LNCaP clone FGC (cell line): Measurements from ENCODE around the gene GABARAP.

Experiments used
- DNase-seq: peaks from one replicate; pipeline ENCODE4 v3.0.0-alpha.2; 2011; ENCODE audit warnings: low read depth
- H3K4me3 ChIP-seq: 2 replicates; pipeline ENCODE4 v1.5.1; 2011; ENCODE audit warnings: mild to moderate bottlenecking, low read depth, low read length, control low read depth
- TF ChIP-seq, protein P1 (sequence below): IDR thresholded peaks from 2 replicates; pipeline ENCODE4 v1.5.1; 2012; ENCODE audit warnings: mild to moderate bottlenecking; ENCODE audit not compliant: control insufficient read depth, insufficient read depth; ENCODE audit errors: extremely low read depth

GABARAP gene

DNA sequence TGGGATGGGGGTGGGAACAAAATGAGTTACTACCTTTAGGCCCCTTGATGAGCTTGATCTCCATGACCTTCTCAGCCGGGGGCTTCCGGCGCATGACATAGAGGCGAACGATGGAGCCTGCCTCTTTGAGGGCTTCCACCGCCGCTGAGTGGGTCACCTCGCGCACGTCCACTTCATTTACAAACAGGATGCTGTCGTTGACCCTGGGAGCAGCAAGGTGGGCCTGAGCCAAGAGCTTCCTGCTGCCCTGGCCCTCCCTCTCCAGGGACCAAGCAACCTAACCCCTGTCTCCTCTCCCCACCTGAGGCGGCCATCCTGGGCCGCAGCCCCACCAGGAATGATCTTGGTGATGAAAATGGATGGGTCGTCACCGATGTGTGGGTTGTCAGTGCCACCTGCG is 38.9 kb downstream of the GABARAP start:
- TF ChIP-seq, protein P1, sequence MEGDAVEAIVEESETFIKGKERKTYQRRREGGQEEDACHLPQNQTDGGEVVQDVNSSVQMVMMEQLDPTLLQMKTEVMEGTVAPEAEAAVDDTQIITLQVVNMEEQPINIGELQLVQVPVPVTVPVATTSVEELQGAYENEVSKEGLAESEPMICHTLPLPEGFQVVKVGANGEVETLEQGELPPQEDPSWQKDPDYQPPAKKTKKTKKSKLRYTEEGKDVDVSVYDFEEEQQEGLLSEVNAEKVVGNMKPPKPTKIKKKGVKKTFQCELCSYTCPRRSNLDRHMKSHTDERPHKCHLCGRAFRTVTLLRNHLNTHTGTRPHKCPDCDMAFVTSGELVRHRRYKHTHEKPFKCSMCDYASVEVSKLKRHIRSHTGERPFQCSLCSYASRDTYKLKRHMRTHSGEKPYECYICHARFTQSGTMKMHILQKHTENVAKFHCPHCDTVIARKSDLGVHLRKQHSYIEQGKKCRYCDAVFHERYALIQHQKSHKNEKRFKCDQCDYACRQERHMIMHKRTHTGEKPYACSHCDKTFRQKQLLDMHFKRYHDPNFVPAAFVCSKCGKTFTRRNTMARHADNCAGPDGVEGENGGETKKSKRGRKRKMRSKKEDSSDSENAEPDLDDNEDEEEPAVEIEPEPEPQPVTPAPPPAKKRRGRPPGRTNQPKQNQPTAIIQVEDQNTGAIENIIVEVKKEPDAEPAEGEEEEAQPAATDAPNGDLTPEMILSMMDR: no peak
- no peak overlapping the region for H3K4me3 ChIP-seq
- DNase-seq: no peak

- TF ChIP-seq, protein P1: no peak
- DNase-seq: no peak
- H3K4me3 ChIP-seq: no peak overlapping the region
Observed at GRCh38 chr17:7196651-7197401, 45.4 kb downstream of the GABARAP start.

DNA sequence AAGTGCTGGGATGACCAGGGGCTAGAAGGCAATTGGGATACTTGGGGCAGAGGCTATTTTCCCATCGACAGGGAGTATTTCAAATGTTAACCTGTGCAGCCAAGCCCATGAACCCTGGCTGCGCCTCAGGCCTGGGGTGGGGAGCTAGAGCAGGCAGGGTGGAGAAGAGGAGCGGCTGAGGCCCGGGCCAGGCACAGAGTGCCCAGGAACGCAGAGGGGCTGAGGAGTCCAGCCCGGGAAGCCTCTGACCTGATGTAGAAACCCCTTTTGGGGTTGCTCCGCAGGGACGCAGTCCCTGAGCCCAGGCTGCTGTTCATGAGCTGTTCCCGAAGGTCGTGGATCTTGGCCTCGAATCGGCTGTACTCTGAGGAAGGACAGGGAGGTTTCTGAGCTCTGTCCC is 46.3 kb downstream of the GABARAP start:
- TF ChIP-seq, protein P1: no peak
- no peak for DNase-seq
- H3K4me3 ChIP-seq: no peak overlapping the region

DNA sequence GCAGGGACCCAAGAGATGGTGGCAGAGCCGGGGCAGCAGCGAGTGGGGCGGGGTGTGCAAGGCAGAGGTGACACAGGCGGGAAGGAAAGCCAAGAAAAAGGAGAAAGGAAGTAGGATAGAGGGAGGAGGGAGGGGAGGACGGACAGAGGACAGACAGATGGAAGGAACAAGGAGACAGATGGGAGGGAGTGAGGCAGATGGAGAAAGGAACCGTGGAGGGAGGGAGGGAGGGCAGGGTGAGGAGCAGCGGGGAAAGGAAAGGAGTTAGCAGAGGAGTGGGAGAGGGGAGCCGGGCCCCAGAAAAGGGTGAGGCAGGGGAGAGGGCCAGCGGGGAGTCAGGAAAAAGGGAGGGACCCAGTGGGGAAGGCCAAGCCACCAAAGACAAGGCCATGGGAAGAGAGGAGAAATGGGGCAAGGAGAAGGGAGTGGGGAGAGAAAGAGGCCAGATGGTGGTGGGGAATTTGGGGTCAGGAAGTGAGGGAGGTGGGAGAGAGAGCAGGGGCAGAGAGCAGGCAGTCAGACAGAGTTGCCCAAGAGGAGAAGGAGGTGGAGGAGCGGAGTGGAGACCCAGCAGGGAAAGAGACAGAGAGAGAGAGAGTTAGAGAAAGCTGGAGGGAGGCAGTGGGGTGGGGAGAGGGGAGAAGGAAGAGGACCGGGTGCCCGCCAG is 49.8 kb downstream of the GABARAP start:
- H3K4me3 ChIP-seq: no peak overlapping the region
- no peak for DNase-seq
- TF ChIP-seq, protein P1: no peak

GRCh38 chr17:7191571-7192270 is 50.5 kb downstream of the GABARAP start:
- TF ChIP-seq, protein P1: no peak
- H3K4me3 ChIP-seq: no peak overlapping the region
- DNase-seq: no peak

DNA sequence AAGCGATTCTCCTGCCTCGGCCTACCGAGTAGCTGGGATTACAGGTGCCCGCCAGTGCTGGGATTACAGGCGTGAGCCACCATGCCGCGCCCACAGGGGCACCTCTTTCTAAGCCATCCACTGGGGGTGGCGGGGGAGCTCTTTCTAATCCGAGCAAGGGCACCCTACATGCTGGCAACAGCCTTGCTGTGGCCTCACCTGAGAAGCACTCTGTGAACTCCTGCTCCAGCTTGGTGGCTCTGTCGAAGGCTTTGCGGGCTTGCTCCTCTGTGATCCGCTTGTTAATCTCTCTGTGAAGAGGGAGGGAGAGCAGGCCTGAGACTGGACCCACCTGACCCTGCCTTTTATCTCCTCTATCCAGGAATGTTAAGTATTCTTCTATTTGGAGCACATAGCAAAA is 51.2 kb downstream of the GABARAP start:
- H3K4me3 ChIP-seq: no peak overlapping the region

More for the DNA sequence above, 51.2 kb downstream of the GABARAP start:
- no peak for DNase-seq
- TF ChIP-seq, protein P1: no peak
